GM18951 (cell line): ENCODE results near the gene CAPN5.

Experiments used
- POLR2A ChIP-seq: IDR thresholded peaks from 4 replicates; pipeline ENCODE4 v1.6.1; 2011; ENCODE audit warnings: mild to moderate bottlenecking; ENCODE audit not compliant: insufficient read length, insufficient read depth; ENCODE audit errors: extremely low read depth
- in situ Hi-C: fragments of 300-500 bp; cut with MboI; formaldehyde crosslinking; loops from one replicate; pipeline ENCODE4 v1.12.0; 2022; ENCODE audit warnings: low sequenced_read_pairs, mixed read lengths, inconsistent platforms; ENCODE audit not compliant: unreplicated experiment

CAPN5 gene

DNA sequence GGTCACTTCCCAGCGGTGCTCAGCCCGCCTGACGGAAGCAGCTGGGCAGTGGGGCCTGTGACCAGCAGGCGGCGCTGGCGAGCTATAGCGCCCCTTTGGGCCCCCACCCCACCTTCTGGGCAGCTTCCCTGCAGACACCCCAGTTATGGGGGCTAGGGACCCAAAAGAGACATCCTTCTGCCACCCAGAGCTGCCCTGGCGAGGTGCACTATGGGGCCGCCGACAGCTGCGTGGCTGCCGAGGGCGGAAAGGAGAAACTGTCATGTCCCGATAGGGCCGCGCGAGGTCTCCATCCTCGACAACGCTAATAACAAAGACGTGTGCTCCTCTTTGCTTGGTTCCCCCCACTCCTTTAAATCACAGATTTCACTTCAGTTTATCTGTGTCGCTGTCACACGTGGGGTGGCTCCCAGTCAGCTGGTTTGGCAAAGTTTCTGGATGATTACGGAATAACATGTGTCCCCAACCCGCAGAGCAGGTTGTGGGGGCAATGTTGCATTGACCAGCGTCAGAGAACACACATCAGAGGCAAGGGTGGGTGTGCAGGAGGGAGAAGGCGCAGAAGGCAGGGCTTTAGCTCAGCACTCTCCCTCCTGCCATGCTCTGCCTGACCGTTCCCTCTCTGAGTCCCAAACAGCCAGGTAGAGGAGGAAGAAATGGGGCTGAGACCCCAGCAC lies 60.6 kb downstream of the CAPN5 start:
- in situ Hi-C loops: no loop called here
- TF ChIP-seq POLR2A: no peak

DNA sequence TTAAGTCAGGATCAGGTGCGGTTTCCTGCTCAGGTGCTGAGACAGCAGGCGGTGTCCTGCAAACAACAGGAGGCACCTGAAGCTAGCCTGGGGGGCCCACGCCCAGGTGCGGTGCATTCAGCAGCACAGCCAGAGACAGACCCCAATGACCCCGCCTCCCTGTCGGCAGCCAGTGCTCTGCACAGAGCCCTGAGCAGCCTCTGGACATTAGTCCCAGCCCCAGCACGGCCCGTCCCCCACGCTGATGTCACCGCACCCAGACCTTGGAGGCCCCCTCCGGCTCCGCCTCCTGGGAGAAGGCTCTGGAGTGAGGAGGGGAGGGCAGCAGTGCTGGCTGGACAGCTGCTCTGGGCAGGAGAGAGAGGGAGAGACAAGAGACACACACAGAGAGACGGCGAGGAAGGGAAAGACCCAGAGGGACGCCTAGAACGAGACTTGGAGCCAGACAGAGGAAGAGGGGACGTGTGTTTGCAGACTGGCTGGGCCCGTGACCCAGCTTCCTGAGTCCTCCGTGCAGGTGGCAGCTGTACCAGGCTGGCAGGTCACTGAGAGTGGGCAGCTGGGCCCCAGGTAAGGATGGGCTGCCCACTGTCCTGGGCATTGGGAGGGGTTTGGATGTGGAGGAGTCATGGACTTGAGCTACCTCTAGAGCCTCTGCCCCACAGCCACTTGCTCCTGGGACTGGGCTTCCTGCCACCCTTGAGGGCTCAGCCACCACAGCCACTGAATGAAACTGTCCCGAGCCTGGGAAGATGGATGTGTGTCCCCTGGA lies 61.3 kb downstream of the CAPN5 start, which contains the start of gene MYO7A:
TSS of gene MYO7A (plus strand) at position 327 of the 772 bp plus-strand sequence. CDS start 2,389 bp downstream, outside the sequence.
- no peak for TF ChIP-seq POLR2A
- in situ Hi-C loops: no loop called here

GRCh38 chr11:77129069-77129841 lies 62.5 kb downstream of the CAPN5 start:
- in situ Hi-C loops: no loop called here
- no peak for TF ChIP-seq POLR2A

- in situ Hi-C loops: no loop called here
- TF ChIP-seq POLR2A: no peak
Measured at GRCh38 chr11:77129842-77130756, 63.3 kb downstream of the CAPN5 start.

GRCh38 chr11:77130763-77131513 lies 64.2 kb downstream of the CAPN5 start:
- no peak for TF ChIP-seq POLR2A
- in situ Hi-C loops: no loop called here

DNA sequence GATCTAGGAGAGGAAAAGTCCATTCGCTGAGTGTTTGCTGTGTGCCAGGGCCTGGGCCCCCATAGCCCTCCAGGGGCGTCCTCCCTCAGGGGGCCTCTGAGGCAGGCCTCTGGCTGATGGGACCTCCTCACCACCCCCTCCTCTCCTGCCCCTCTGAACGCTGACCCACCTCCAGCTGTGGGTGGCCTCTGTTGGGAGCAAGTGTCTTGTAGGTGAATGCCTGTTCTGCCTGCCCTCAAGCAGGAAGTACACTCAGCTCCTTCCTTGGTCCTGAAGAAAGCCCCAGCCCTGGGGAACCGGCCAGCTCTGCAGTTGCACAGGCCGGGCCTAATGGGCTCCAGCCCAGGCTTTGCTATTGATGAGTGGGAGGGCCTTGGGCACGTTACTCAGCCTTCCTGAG lies 64.8 kb downstream of the CAPN5 start:
- in situ Hi-C loops: no loop called here
- no peak for TF ChIP-seq POLR2A

DNA sequence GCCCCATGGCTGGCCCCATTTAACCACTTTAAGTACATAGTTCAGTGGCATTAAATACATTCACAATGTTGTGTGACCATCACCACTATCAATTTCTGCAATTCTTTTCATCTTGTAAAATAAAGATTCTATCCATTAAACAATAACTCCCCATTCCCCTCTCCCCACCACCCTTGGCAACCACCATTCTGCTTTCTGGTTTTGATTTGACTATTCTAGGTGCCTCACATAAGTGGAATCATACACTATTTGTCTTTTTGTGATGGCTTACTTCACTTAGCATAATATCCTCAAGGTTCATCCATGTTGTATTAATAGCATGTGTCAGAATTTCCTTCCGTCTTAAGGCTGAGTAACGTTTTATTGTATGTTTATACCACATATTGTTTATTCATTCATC lies 68.3 kb downstream of the CAPN5 start:
- no peak for TF ChIP-seq POLR2A
- in situ Hi-C loops: no loop called here

- no peak for TF ChIP-seq POLR2A
Measured at GRCh38 chr11:77136074-77136473, 69.3 kb downstream of the CAPN5 start.

DNA sequence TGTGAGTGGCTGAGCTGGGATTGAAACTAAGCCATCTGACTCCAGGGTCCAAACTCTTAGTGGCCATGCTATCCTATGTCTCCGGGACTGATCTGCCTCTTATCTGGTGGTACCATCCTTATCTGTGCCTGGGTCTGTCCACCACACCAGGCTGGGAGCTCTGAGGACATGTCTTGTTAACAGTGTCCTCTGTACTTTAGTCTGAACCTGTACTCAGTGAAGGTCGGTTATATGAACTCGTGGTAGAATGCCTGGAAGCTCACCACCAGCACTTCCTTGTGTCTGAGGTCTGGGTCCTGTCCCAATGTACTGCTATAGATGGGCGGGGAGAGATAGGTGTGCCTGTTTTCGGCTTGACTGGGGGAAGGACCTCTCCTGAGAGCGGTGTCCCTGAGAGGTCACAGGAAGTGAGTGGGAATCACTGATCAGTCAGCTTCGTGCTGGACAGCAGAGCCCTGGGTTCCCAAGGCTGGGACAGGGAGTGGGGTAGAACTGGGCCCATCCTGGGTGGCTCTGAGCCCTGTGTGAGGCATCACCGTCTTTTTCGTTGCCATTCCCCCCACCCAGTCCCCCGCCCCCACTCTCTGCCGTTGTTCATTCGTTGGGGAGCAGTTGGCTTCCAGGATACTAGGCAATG lies 70.1 kb downstream of the CAPN5 start:
- TF ChIP-seq POLR2A: no peak
- in situ Hi-C loops: no loop called here

More at GRCh38 chr11:77136074-77136473, 69.3 kb downstream of the CAPN5 start:
- in situ Hi-C loops: no loop called here

DNA sequence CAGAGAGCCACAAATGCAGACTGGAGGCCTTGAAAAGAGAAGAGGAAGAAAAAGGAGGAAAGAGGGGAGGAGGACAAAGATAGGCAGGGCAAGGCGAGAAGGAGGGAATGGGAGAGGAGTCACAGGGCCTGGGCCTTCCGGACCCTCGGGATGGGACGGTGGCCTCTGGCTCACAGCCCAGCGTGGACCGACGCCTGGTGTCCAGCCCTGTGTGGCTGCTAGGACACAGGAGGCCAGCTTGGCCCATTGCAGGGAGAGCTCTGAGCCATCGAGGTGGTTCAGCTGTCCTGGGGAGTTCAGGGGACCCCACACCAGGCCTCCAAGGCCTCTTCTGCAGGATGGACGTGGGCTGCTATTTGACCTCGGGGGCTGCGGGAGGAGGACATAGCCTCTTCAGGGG lies 70.7 kb downstream of the CAPN5 start:
- in situ Hi-C loops: no loop called here
- TF ChIP-seq POLR2A: no peak

DNA sequence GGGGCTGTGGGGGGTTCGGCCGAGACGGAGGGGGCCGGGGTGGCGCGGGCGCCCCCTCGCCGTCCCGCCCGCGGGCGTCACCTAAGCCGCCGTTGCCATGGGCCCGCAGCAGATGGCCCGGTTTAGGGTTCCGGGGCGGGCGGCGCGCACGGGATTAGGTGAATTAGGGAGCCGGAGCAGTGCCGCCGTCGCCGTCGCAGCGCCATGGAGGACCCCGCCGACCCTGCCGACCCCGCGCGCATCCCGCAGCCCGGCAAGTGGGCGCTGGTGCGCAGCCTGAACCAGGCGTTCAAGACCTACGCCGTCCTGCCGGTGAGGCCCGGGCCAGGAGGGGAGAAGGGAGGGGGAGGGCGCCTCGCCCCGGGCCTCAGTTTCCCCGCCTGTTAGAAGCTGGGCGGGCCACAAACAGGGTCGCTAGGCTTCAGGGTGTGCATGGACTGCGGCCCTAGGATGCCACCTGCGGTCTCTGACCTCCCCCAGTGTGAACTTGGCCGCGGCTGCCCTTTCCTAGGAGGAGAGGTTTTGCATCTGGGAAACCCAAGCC lies 71.4 kb downstream of the CAPN5 start:
- in situ Hi-C loops: no loop called here
- TF ChIP-seq POLR2A: no peak
